ENCODE results near the gene CAPSL. TPM values are rescaled to one million over a fixed set of nuclear protein-coding genes. Genes with fewer than 3 reads are reported as not detected.

Gene CAPSL
- total RNA-seq, 4 donors from 2014 or later: not detected

GRCh38 chr5:35890021-35891020 is 48.1 kb downstream of the CAPSL start:
- TF ChIP-seq, protein P1, sequence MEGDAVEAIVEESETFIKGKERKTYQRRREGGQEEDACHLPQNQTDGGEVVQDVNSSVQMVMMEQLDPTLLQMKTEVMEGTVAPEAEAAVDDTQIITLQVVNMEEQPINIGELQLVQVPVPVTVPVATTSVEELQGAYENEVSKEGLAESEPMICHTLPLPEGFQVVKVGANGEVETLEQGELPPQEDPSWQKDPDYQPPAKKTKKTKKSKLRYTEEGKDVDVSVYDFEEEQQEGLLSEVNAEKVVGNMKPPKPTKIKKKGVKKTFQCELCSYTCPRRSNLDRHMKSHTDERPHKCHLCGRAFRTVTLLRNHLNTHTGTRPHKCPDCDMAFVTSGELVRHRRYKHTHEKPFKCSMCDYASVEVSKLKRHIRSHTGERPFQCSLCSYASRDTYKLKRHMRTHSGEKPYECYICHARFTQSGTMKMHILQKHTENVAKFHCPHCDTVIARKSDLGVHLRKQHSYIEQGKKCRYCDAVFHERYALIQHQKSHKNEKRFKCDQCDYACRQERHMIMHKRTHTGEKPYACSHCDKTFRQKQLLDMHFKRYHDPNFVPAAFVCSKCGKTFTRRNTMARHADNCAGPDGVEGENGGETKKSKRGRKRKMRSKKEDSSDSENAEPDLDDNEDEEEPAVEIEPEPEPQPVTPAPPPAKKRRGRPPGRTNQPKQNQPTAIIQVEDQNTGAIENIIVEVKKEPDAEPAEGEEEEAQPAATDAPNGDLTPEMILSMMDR (IDR thresholded peaks at IDR 0.05): no peak
- TF ChIP-seq POLR2A (IDR thresholded peaks at IDR 0.05): no peak
- H3K27me3 ChIP-seq: no peaks in the 10 kb centered on the region
- peaks cover 0 to 26% (median 0%) of the 10 kb centered on the region in 3 donors for H3K4me1 ChIP-seq
- H3K36me3 ChIP-seq: no peaks in the 10 kb centered on the region
- no peak overlapping the region for H3K4me3 ChIP-seq
- no peak for DNase-seq
- intact Hi-C loops (cut with DNase I): no loop called here
- peak overlapping the region in 2 of 4 donors; percentile 1 to 36 for H3K27ac ChIP-seq
- 31 to 41% methylated on average over 5 of the region's 5 CpGs for WGBS, 2 donors
- H3K9me3 ChIP-seq: no peaks in the 10 kb centered on the region

GRCh38 chr5:35887321-35888100 is 50.9 kb downstream of the CAPSL start:
- no peak for DNase-seq
- Histone ChIP-seq H3K9me3 (no peaks in the 10 kb centered on the region), H3K4me3 (no peak overlapping the region), H3K36me3 (no peaks in the 10 kb centered on the region), H3K4me1 (peaks cover 0 to 26% (median 0%) of the 10 kb centered on the region in 3 donors), H3K27me3 (no peaks in the 10 kb centered on the region), H3K27ac (no peak overlapping the region)
- WGBS, 2 donors: 60 to 70% methylated on average over 5 of the region's 5 CpGs
- intact Hi-C loops (cut with DNase I): no loop called here
- TF ChIP-seq, protein P1 (IDR thresholded peaks at IDR 0.05): no peak
- TF ChIP-seq POLR2A (IDR thresholded peaks at IDR 0.05): no peak

DNA sequence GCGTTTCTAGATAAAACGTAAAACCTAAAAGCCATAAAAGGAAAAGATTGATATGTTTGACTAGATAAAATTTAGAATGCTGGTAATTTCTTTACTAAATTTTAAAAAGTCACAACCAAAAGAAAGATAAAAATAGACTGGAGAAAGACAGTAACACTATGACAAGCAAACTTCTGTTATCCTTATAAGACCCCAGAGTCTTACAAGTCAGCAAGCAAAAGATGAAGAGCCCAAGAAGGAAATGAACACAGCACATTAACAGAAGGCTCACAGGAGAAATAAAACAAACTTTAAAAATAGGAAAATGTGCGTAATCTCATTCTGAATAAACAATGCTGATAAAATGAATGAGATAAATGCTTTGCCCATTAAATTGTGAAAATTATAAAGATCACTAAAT is 52.0 kb downstream of the CAPSL start:
- WGBS, 2 donors: 81 to 90% methylated on average over 3 of the region's 3 CpGs
- H3K9me3 ChIP-seq: no peaks in the 10 kb centered on the region
- peaks cover 0 to 26% (median 0%) of the 10 kb centered on the region in 3 donors for H3K4me1 ChIP-seq
- no peaks in the 10 kb centered on the region for H3K27me3 ChIP-seq
- H3K27ac ChIP-seq: no peak overlapping the region
- no peak overlapping the region for H3K4me3 ChIP-seq
- TF ChIP-seq, protein P1 (IDR thresholded peaks at IDR 0.05): no peak
- TF ChIP-seq POLR2A (IDR thresholded peaks at IDR 0.05): no peak
- H3K36me3 ChIP-seq: no peaks in the 10 kb centered on the region
- intact Hi-C loops (cut with DNase I): no loop called here
- DNase-seq: no peak

DNA sequence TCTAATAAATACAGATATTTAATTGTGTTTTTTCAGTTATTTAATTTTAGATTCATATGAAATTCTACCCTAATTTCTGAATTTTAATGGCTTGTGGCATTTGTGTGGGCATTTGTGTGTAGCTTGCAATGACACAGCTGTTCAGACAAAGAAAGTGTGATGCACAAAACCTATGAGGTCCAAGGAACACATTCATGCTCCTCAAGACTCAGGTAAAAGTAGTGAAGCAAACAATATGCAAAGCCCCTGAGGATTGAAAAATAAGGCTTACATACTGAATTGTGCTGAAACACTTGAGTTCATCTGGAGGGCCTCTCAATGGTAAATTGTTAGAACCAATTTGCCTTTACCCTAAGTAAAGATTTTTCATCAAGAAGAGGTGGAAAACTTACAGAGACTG is 53.6 kb downstream of the CAPSL start:
- DNase-seq: no peak
- no peaks in the 10 kb centered on the region for H3K27me3 ChIP-seq
- H3K4me3 ChIP-seq: no peak overlapping the region
- no peaks in the 10 kb centered on the region for H3K36me3 ChIP-seq
- no peaks in the 10 kb centered on the region for H3K9me3 ChIP-seq
- intact Hi-C loops (cut with DNase I): no loop called here
- TF ChIP-seq, protein P1 (IDR thresholded peaks at IDR 0.05): no peak
- no peak for TF ChIP-seq POLR2A (IDR thresholded peaks at IDR 0.05)
- no peak overlapping the region for H3K27ac ChIP-seq
- H3K4me1 ChIP-seq: peaks cover 0 to 11% (median 0%) of the 10 kb centered on the region in 3 donors

Measured in esophagus squamous epithelium (tissue), 5 donors.